GM23338 (cell line): ENCODE data around the gene ATF7. TPM values are rescaled to one million over a fixed set of nuclear protein-coding genes. Genes with fewer than 3 reads are reported as not detected.

Experiments used
- ATAC-seq: fragments of 200-7000 bp; cut with Tn5 transposase; 3 replicates; pipeline ENCODE4 v1.9.1; 2020
- DNase-seq: peaks from one replicate; pipeline ENCODE4 v3.0.0-alpha.2; 2015; ENCODE audit warnings: low spot score
- H2AFZ ChIP-seq: fragments of 200-600 bp; sonication (generic); 2 replicates; pipeline ENCODE4 v1.8.0; 2016; ENCODE audit warnings: antibody characterized with exemption, mild to moderate bottlenecking, moderate library complexity
- H3F3A ChIP-seq: fragments of 200-600 bp; sonication (generic); replicated peaks from 2 replicates; pipeline ENCODE4 v1.8.0; 2017; ENCODE audit warnings: antibody characterized with exemption, mixed run types, low read depth
- H3K27ac ChIP-seq: fragments of 200-600 bp; sonication (generic); 2 replicates; pipeline ENCODE4 v1.6.1; 2016; ENCODE audit warnings: low read depth
- H3K27me3 ChIP-seq: fragments of 200-600 bp; sonication (generic); 2 replicates; pipeline ENCODE4 v1.8.0; 2016; ENCODE audit warnings: mild to moderate bottlenecking, mixed run types, moderate library complexity; ENCODE audit not compliant: insufficient read depth
- H3K36me3 ChIP-seq: fragments of 200-600 bp; sonication (generic); 2 replicates; pipeline ENCODE4 v1.8.0; 2016; ENCODE audit warnings: mild to moderate bottlenecking; ENCODE audit not compliant: insufficient read depth
- H3K4me1 ChIP-seq: fragments of 200-600 bp; sonication (generic); 2 replicates; pipeline ENCODE4 v1.8.0; 2016; ENCODE audit warnings: mild to moderate bottlenecking, moderate library complexity; ENCODE audit not compliant: insufficient read depth
- H3K4me2 ChIP-seq: fragments of 200-600 bp; sonication (generic); 2 replicates; pipeline ENCODE4 v1.7.1; 2017; ENCODE audit warnings: mixed run types
- H3K4me3 ChIP-seq: fragments of 200-600 bp; sonication (generic); 2 replicates; pipeline ENCODE4 v1.6.1; 2016; ENCODE audit warnings: mixed run types
- H3K79me2 ChIP-seq: fragments of 200-600 bp; sonication (generic); replicated peaks from 2 replicates; pipeline ENCODE4 v1.8.0; 2017; ENCODE audit warnings: mild to moderate bottlenecking; ENCODE audit not compliant: insufficient read depth
- H3K9me2 ChIP-seq: fragments of 200-600 bp; sonication (generic); 2 replicates; pipeline ENCODE4 v1.8.0; 2017; ENCODE audit not compliant: insufficient read depth
- H4K20me1 ChIP-seq: fragments of 200-600 bp; sonication (generic); replicated peaks from 2 replicates; pipeline ENCODE4 v1.8.0; 2017; ENCODE audit warnings: mild to moderate bottlenecking; ENCODE audit not compliant: insufficient read depth
- H3K27ac Mint-ChIP-seq: 2 replicates; pipeline ENCODE4 v1.8.0; 2020; ENCODE audit warnings: inconsistent platforms, mild to moderate bottlenecking, moderate library complexity, mixed read lengths
- H3K27me3 Mint-ChIP-seq: 3 replicates; pipeline ENCODE4 v1.8.0; 2022; ENCODE audit warnings: low read depth, mild to moderate bottlenecking, moderate library complexity, mixed read lengths, inconsistent platforms; ENCODE audit not compliant: insufficient read depth, poor library complexity
- H3K36me3 Mint-ChIP-seq: 3 replicates; pipeline ENCODE4 v1.8.0; 2021; ENCODE audit warnings: low read depth, mild to moderate bottlenecking, inconsistent platforms, moderate library complexity, mixed read lengths
- H3K4me1 Mint-ChIP-seq: 3 replicates; pipeline ENCODE4 v1.8.0; 2020; ENCODE audit warnings: mild to moderate bottlenecking, inconsistent platforms, mixed read lengths
- H3K4me3 Mint-ChIP-seq: 3 replicates; pipeline ENCODE4 v1.8.0; 2021; ENCODE audit warnings: moderate library complexity, mild to moderate bottlenecking, inconsistent platforms, mixed read lengths
- H3K9me3 Mint-ChIP-seq: 3 replicates; pipeline ENCODE4 v1.8.0; 2020; ENCODE audit warnings: moderate library complexity, mild to moderate bottlenecking, inconsistent platforms, mixed read lengths
- CREB1 ChIP-seq: fragments of 250-450 bp; sonication (Bioruptor Pico); IDR thresholded peaks from 2 replicates; pipeline ENCODE4 v1.5.0; 2020; ENCODE audit warnings: low read depth, mild to moderate bottlenecking, moderate library complexity
- EZH2 ChIP-seq: fragments of 200-600 bp; sonication (generic); IDR thresholded peaks from one replicate; pipeline ENCODE4 v1.8.0; 2017; ENCODE audit warnings: antibody characterized with exemption, mild to moderate bottlenecking, low read depth; ENCODE audit not compliant: unreplicated experiment
- EZH2phosphoT487 ChIP-seq: fragments of 200-600 bp; sonication (generic); IDR thresholded peaks from one replicate; pipeline ENCODE4 v1.8.1; 2018; ENCODE audit warnings: antibody characterized with exemption; ENCODE audit not compliant: unreplicated experiment
- JUNB ChIP-seq: IDR thresholded peaks from one replicate; pipeline ENCODE4 v1.6.1; 2016; ENCODE audit warnings: antibody characterized with exemption; ENCODE audit not compliant: unreplicated experiment
- NANOG ChIP-seq: IDR thresholded peaks from 2 replicates; pipeline ENCODE4 v1.6.1; 2016; ENCODE audit warnings: antibody characterized with exemption, borderline replicate concordance
- POLR2AphosphoS5 ChIP-seq: IDR thresholded peaks from 2 replicates; pipeline ENCODE4 v1.6.1; 2016; ENCODE audit warnings: antibody characterized with exemption, low read depth
- ZNF114 ChIP-seq: fragments of 250-450 bp; sonication (Bioruptor Pico); IDR thresholded peaks from 2 replicates; pipeline ENCODE4 v1.5.0; 2020; ENCODE audit warnings: mild to moderate bottlenecking, moderate library complexity
- ZNF331 ChIP-seq: fragments of 250-450 bp; sonication (Bioruptor Pico); IDR thresholded peaks from 2 replicates; pipeline ENCODE4 v1.5.0; 2020; ENCODE audit warnings: low read depth, mild to moderate bottlenecking, moderate library complexity
- polyA plus RNA-seq: library from polyadenylated mRNA; unstranded; fragments of >200 nt; fragmentation: Nextera tagmentation; extraction: Ambion mirVana; gene quantifications from 2 replicates; pipeline ENCODE4 v1.2.1, GENCODE V29; 2016
- total RNA-seq: library from RNA; depleted of rRNA; stranded (reverse); fragments of >200 nt; shearing (Covaris generic); gene quantifications from 2 replicates; pipeline ENCODE4 v1.2.3, GENCODE V29; 2014
- TF ChIP-seq, protein P1 (sequence below): IDR thresholded peaks from one replicate; pipeline ENCODE4 v1.6.1; 2018; ENCODE audit warnings: antibody characterized with exemption; ENCODE audit not compliant: unreplicated experiment
- TF ChIP-seq, protein P2 (sequence below): IDR thresholded peaks from 2 replicates; pipeline ENCODE4 v1.6.1; 2016; ENCODE audit warnings: antibody characterized with exemption
- TF ChIP-seq, protein P3 (sequence below): fragments of 250-450 bp; sonication (Bioruptor Pico); IDR thresholded peaks from 2 replicates; pipeline ENCODE4 v1.5.0; 2020; ENCODE audit warnings: mild to moderate bottlenecking, moderate library complexity
- TF ChIP-seq, protein P4 (sequence below), 2 experiments: fragments of 200-600 bp in 1 of 2; sonication (generic) in 1 of 2; conservative IDR thresholded peaks; 2 replicates each; pipeline versions ENCODE4 v1.5.1 to v1.6.1; 2016 to 2017; ENCODE audit warnings: antibody characterized with exemption in 2 of 2, low read depth in 2 of 2, mild to moderate bottlenecking in 2 of 2, moderate library complexity in 1 of 2

ATF7 gene
- total and polyA plus RNA-seq, 2 experiments from 2014 or later, result 13.9 to 16.3 TPM

DNA sequence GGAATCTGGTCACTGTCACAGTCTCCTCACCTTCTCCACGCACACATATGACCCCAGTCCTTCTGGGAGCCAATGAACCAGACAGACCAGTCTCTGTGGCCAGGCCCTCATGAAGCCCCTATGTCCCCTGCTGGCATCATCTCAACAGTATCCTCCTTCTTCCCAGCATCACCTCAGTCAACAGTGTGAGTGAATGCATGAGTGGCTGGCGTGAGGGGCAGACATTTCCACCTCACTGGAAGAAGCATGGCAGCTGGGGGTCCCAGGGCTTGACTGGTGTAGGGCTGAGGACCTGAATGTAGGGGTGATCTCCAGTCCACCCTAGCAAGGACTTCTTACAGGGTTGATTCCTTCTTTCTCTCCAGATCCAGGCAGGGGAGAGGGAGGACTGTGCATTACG lies 128.7 kb downstream of the ATF7 start:
- Histone ChIP-seq H4K20me1 (no peaks in the 10 kb centered on the region; the same call in 1 of the 2 replicates), H3K27ac (no peak overlapping the region), H3K4me1 (peaks cover 44% of the 10 kb centered on the region), H3K4me3 (no peak overlapping the region), H3K79me2 (peaks cover 26% of the 10 kb centered on the region), H3K36me3 (no peaks in the 10 kb centered on the region), H3K27me3 (no peaks in the 10 kb centered on the region), H3K4me2 (peak overlapping the region; percentile 84; the same call in 1 of the 2 replicates), H3K9me2 (no peaks in the 10 kb centered on the region), H2AFZ (no peak overlapping the region), H3F3A (peaks cover 10% of the 10 kb centered on the region)
- DNase-seq (no peak), ATAC-seq (no peak)
- peaks cover 22% of the 10 kb centered on the region for H3K27me3 Mint-ChIP-seq
- H3K4me1 Mint-ChIP-seq, result peaks cover 60% of the 10 kb centered on the region
- peaks cover 3% of the 10 kb centered on the region for H3K9me3 Mint-ChIP-seq
- TF ChIP-seq ZNF114 (CRISPR knock-in tag), result no peak
- TF ChIP-seq ZNF331, result no peak
- no peak for TF ChIP-seq NANOG
- TF ChIP-seq, protein P1, sequence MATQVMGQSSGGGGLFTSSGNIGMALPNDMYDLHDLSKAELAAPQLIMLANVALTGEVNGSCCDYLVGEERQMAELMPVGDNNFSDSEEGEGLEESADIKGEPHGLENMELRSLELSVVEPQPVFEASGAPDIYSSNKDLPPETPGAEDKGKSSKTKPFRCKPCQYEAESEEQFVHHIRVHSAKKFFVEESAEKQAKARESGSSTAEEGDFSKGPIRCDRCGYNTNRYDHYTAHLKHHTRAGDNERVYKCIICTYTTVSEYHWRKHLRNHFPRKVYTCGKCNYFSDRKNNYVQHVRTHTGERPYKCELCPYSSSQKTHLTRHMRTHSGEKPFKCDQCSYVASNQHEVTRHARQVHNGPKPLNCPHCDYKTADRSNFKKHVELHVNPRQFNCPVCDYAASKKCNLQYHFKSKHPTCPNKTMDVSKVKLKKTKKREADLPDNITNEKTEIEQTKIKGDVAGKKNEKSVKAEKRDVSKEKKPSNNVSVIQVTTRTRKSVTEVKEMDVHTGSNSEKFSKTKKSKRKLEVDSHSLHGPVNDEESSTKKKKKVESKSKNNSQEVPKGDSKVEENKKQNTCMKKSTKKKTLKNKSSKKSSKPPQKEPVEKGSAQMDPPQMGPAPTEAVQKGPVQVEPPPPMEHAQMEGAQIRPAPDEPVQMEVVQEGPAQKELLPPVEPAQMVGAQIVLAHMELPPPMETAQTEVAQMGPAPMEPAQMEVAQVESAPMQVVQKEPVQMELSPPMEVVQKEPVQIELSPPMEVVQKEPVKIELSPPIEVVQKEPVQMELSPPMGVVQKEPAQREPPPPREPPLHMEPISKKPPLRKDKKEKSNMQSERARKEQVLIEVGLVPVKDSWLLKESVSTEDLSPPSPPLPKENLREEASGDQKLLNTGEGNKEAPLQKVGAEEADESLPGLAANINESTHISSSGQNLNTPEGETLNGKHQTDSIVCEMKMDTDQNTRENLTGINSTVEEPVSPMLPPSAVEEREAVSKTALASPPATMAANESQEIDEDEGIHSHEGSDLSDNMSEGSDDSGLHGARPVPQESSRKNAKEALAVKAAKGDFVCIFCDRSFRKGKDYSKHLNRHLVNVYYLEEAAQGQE, result no peak
- no peak for TF ChIP-seq JUNB
- no peak for TF ChIP-seq CREB1 (CRISPR knock-in tag)
- TF ChIP-seq, protein P2, sequence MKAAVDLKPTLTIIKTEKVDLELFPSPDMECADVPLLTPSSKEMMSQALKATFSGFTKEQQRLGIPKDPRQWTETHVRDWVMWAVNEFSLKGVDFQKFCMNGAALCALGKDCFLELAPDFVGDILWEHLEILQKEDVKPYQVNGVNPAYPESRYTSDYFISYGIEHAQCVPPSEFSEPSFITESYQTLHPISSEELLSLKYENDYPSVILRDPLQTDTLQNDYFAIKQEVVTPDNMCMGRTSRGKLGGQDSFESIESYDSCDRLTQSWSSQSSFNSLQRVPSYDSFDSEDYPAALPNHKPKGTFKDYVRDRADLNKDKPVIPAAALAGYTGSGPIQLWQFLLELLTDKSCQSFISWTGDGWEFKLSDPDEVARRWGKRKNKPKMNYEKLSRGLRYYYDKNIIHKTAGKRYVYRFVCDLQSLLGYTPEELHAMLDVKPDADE, result no peak
- TF ChIP-seq POLR2AphosphoS5, result no peak
- no peak for TF ChIP-seq EZH2phosphoT487
- TF ChIP-seq, protein P3, sequence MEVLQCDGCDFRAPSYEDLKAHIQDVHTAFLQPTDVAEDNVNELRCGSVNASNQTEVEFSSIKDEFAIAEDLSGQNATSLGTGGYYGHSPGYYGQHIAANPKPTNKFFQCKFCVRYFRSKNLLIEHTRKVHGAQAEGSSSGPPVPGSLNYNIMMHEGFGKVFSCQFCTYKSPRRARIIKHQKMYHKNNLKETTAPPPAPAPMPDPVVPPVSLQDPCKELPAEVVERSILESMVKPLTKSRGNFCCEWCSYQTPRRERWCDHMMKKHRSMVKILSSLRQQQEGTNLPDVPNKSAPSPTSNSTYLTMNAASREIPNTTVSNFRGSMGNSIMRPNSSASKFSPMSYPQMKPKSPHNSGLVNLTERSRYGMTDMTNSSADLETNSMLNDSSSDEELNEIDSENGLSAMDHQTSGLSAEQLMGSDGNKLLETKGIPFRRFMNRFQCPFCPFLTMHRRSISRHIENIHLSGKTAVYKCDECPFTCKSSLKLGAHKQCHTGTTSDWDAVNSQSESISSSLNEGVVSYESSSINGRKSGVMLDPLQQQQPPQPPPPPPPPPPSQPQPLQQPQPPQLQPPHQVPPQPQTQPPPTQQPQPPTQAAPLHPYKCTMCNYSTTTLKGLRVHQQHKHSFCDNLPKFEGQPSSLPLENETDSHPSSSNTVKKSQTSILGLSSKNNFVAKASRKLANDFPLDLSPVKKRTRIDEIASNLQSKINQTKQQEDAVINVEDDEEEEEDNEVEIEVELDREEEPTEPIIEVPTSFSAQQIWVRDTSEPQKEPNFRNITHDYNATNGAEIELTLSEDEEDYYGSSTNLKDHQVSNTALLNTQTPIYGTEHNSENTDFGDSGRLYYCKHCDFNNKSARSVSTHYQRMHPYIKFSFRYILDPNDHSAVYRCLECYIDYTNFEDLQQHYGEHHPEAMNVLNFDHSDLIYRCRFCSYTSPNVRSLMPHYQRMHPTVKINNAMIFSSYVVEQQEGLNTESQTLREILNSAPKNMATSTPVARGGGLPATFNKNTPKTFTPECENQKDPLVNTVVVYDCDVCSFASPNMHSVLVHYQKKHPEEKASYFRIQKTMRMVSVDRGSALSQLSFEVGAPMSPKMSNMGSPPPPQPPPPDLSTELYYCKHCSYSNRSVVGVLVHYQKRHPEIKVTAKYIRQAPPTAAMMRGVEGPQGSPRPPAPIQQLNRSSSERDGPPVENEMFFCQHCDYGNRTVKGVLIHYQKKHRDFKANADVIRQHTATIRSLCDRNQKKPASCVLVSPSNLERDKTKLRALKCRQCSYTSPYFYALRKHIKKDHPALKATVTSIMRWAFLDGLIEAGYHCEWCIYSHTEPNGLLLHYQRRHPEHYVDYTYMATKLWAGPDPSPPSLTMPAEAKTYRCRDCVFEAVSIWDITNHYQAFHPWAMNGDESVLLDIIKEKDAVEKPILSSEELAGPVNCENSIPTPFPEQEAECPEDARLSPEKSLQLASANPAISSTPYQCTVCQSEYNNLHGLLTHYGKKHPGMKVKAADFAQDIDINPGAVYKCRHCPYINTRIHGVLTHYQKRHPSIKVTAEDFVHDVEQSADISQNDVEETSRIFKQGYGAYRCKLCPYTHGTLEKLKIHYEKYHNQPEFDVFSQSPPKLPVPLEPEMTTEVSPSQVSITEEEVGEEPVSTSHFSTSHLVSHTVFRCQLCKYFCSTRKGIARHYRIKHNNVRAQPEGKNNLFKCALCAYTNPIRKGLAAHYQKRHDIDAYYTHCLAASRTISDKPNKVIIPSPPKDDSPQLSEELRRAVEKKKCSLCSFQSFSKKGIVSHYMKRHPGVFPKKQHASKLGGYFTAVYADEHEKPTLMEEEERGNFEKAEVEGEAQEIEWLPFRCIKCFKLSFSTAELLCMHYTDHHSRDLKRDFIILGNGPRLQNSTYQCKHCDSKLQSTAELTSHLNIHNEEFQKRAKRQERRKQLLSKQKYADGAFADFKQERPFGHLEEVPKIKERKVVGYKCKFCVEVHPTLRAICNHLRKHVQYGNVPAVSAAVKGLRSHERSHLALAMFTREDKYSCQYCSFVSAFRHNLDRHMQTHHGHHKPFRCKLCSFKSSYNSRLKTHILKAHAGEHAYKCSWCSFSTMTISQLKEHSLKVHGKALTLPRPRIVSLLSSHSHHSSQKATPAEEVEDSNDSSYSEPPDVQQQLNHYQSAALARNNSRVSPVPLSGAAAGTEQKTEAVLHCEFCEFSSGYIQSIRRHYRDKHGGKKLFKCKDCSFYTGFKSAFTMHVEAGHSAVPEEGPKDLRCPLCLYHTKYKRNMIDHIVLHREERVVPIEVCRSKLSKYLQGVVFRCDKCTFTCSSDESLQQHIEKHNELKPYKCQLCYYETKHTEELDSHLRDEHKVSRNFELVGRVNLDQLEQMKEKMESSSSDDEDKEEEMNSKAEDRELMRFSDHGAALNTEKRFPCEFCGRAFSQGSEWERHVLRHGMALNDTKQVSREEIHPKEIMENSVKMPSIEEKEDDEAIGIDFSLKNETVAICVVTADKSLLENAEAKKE (CRISPR knock-in tag), result no peak
- no peak for TF ChIP-seq EZH2
- TF ChIP-seq, protein P4, sequence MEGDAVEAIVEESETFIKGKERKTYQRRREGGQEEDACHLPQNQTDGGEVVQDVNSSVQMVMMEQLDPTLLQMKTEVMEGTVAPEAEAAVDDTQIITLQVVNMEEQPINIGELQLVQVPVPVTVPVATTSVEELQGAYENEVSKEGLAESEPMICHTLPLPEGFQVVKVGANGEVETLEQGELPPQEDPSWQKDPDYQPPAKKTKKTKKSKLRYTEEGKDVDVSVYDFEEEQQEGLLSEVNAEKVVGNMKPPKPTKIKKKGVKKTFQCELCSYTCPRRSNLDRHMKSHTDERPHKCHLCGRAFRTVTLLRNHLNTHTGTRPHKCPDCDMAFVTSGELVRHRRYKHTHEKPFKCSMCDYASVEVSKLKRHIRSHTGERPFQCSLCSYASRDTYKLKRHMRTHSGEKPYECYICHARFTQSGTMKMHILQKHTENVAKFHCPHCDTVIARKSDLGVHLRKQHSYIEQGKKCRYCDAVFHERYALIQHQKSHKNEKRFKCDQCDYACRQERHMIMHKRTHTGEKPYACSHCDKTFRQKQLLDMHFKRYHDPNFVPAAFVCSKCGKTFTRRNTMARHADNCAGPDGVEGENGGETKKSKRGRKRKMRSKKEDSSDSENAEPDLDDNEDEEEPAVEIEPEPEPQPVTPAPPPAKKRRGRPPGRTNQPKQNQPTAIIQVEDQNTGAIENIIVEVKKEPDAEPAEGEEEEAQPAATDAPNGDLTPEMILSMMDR (conservative IDR thresholded peaks at IDR 0.05; ENCODE audit: low read depth in 2 of 2), result no peak
- no peak overlapping the region; the same call in 1 of the 2 replicates for H3K27ac Mint-ChIP-seq
- peaks cover 3% of the 10 kb centered on the region; the same call in 2 of the 3 replicates for H3K36me3 Mint-ChIP-seq
- peak overlapping the region; percentile 79; the same call in 1 of the 3 replicates for H3K4me3 Mint-ChIP-seq
